ENCODE measurements around the gene SNPH.

Gene SNPH

DNA sequence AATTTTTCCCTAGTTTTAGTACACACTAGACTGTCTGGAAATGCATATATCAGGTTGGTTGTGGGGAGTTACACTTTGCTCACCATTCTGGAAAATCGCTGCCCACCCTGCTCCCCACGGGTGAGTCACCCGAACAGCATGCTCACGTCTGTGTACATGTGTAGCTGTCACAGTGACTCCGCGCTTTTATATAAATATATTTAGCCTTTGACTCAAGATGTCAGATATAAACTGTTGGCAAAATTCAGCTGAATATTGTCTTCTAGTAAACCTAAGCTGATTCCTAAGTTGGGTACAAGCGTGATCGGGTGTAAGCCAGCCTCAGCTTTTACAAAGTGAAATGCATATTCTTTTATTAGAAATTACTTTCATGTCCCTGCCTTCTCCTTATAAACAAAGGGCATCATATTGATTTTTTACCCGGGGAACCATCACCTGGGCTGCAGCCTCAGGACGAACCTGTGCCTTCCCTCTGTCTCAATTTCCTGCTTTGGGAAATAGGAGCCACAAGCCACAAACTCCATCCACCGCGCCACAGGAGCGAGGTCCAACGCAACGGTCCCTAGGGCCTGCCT, 58.6 kb downstream of the SNPH start:
- Histone ChIP-seq H2AFZ (ENCODE audit: low read length) (peak overlapping the region; percentile 78), H3K9ac (ENCODE audit: low read depth, low read length, poor library complexity, severe bottlenecking) (peak overlapping the region; percentile 21), H3K4me3 (ENCODE audit: low read length, poor library complexity, severe bottlenecking) (peak overlapping the region; percentile 97), H3F3A (ENCODE audit: low read depth) (no peaks in the 10 kb centered on the region), H3K36me3 (ENCODE audit: insufficient read depth, low read length) (no peaks in the 10 kb centered on the region), H3K9me2 (replicated peaks; ENCODE audit: low read depth, low read length) (no peaks in the 10 kb centered on the region), H3K9me3 (ENCODE audit: insufficient read depth, low read depth, low read length) (no peaks in the 10 kb centered on the region), H3K79me2 (ENCODE audit: insufficient read depth, low read length) (peaks cover 31% of the 10 kb centered on the region), H4K20me1 (ENCODE audit: insufficient read depth, low read length, poor library complexity, severe bottlenecking) (no peaks in the 10 kb centered on the region), H3K4me2 (ENCODE audit: low read depth, low read length, poor library complexity, severe bottlenecking) (peak overlapping the region; percentile 98), H3K27me3 (ENCODE audit: insufficient read depth, low read length, poor library complexity, severe bottlenecking) (no peaks in the 10 kb centered on the region), H3K4me1 (ENCODE audit: insufficient read depth, low read length, poor library complexity, severe bottlenecking) (peaks cover 49% of the 10 kb centered on the region)
- TF ChIP-seq, protein P1, sequence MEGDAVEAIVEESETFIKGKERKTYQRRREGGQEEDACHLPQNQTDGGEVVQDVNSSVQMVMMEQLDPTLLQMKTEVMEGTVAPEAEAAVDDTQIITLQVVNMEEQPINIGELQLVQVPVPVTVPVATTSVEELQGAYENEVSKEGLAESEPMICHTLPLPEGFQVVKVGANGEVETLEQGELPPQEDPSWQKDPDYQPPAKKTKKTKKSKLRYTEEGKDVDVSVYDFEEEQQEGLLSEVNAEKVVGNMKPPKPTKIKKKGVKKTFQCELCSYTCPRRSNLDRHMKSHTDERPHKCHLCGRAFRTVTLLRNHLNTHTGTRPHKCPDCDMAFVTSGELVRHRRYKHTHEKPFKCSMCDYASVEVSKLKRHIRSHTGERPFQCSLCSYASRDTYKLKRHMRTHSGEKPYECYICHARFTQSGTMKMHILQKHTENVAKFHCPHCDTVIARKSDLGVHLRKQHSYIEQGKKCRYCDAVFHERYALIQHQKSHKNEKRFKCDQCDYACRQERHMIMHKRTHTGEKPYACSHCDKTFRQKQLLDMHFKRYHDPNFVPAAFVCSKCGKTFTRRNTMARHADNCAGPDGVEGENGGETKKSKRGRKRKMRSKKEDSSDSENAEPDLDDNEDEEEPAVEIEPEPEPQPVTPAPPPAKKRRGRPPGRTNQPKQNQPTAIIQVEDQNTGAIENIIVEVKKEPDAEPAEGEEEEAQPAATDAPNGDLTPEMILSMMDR (conservative IDR thresholded peaks at IDR 0.05; ENCODE audit: low read length) = no peak
- TF ChIP-seq EZH2phosphoT487 (IDR thresholded peaks at IDR 0.05; ENCODE audit: borderline replicate concordance) = no peak

DNA sequence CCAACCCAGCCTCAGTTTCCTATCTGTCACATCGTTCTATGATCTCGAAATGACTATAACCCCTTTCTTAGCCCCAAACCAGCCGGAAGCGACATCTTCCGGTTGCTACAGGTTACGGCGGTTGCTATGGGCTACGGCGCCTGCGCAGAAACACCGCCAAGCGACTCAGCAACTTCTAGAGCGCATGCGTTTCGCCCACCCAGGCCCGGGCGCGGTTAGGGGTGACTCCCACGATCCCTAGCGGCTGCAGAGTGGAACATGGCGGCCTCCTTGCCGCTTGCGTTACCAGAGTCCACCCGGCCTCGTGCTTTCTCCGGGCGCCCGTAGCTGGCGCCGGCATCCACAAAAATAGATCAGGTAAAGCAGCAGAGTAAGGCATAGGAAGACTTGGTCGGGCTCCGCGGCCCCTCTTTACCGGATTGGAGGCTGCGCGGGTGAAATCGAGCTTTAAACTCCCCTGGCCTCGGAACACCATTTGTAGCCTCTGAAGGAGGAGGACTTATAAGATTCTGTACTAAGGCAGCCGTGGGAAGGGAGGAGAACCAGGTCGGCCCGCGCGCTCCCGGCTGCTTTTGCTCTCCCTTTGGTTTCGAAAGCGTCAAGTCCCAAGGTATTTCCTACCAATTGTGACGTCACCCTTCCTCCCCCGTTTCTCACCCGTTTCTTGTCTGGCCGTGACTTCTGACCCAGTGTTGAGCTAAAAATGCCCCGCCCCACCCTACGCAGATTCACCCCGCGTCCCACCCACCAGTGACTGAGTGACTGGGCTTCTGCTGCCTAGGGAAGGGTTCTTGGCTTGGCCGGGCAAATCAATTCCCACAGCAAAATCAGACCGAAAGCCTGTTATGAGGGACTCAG, 59.3 kb downstream of the SNPH start:
- H3K36me3 ChIP-seq (ENCODE audit: insufficient read depth, low read length) = no peaks in the 10 kb centered on the region
- H3F3A ChIP-seq (ENCODE audit: low read depth) = no peaks in the 10 kb centered on the region
- no peaks in the 10 kb centered on the region for H3K9me3 ChIP-seq (ENCODE audit: insufficient read depth, low read depth, low read length)
- peaks cover 31% of the 10 kb centered on the region for H3K79me2 ChIP-seq (ENCODE audit: insufficient read depth, low read length)
- H3K4me3 ChIP-seq (ENCODE audit: low read length, poor library complexity, severe bottlenecking) = peak overlapping the region; percentile 97
- peak overlapping the region; percentile 99 for H3K9ac ChIP-seq (ENCODE audit: low read depth, low read length, poor library complexity, severe bottlenecking)
- TF ChIP-seq, protein P1 (conservative IDR thresholded peaks at IDR 0.05; ENCODE audit: low read length) = no peak
- H3K4me2 ChIP-seq (ENCODE audit: low read depth, low read length, poor library complexity, severe bottlenecking) = peak overlapping the region; percentile 98
- H2AFZ ChIP-seq (ENCODE audit: low read length) = peak overlapping the region; percentile 92
- H3K27me3 ChIP-seq (ENCODE audit: insufficient read depth, low read length, poor library complexity, severe bottlenecking) = no peaks in the 10 kb centered on the region
- no peaks in the 10 kb centered on the region for H3K9me2 ChIP-seq (replicated peaks; ENCODE audit: low read depth, low read length)
- H4K20me1 ChIP-seq (ENCODE audit: insufficient read depth, low read length, poor library complexity, severe bottlenecking) = no peaks in the 10 kb centered on the region
- H3K4me1 ChIP-seq (ENCODE audit: insufficient read depth, low read length, poor library complexity, severe bottlenecking) = peaks cover 56% of the 10 kb centered on the region

DNA sequence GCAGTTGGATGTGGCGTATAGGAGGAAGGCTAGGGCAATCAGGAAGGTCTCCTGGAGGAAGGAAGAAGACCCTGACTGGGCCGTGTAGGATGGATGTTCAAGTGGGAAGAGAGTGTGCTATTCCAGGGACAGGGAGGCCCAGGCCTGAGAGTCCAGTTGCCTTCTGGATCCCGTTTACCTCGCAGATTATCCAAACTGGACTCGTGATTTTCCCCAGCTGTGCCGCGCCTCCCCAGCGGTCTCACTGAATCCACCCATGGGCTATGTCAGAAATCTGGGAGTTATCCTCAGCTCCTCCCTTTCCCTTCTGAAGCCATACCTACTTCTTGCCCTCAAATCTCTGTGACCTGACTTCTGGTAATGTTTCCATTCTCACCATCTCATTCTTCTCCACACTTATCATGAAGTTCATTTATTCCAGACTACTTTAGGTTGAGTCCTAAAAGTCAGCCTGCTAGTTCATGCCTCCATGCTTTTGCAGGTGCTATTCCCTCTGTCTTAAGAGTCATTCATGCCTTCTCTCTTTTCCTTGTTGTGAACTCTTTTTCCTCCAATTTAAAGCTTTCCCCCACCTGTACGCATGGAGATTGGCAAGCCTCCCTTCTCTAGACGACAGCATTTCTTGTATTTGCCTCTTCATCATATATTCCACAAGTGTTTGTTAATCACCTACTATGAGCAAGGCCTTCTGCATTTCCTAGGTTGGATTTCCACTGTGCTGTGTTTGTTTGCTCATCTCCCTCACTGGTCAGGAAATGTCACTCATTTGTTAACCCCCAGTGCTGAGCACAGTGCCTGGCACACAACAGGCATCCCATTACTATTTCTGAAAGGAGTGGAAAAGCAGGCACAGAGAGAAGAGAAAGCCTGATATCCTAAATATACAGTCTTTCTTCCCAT, 60.2 kb downstream of the SNPH start:
- Histone ChIP-seq H3K4me3 (ENCODE audit: low read length, poor library complexity, severe bottlenecking) (peak overlapping the region; percentile 97), H3K79me2 (ENCODE audit: insufficient read depth, low read length) (peaks cover 31% of the 10 kb centered on the region), H3K9ac (ENCODE audit: low read depth, low read length, poor library complexity, severe bottlenecking) (peak overlapping the region; percentile 99), H3K27me3 (ENCODE audit: insufficient read depth, low read length, poor library complexity, severe bottlenecking) (no peaks in the 10 kb centered on the region), H3K4me1 (ENCODE audit: insufficient read depth, low read length, poor library complexity, severe bottlenecking) (peaks cover 58% of the 10 kb centered on the region), H3K9me2 (replicated peaks; ENCODE audit: low read depth, low read length) (no peaks in the 10 kb centered on the region), H3K36me3 (ENCODE audit: insufficient read depth, low read length) (no peaks in the 10 kb centered on the region), H3F3A (ENCODE audit: low read depth) (no peaks in the 10 kb centered on the region), H3K4me2 (ENCODE audit: low read depth, low read length, poor library complexity, severe bottlenecking) (peak overlapping the region; percentile 98), H2AFZ (ENCODE audit: low read length) (no peak overlapping the region), H3K9me3 (ENCODE audit: insufficient read depth, low read depth, low read length) (no peaks in the 10 kb centered on the region), H4K20me1 (ENCODE audit: insufficient read depth, low read length, poor library complexity, severe bottlenecking) (no peaks in the 10 kb centered on the region)
- TF ChIP-seq, protein P1 (conservative IDR thresholded peaks at IDR 0.05; ENCODE audit: low read length) = no peak
